ENCODE data around the gene ZNRF1.

GRCh38 chr16:75093598-75094540, 95.0 kb downstream of the ZNRF1 start:
- no peak for TF ChIP-seq EZH2 (IDR thresholded peaks at IDR 0.05)
- no peak for TF ChIP-seq POLR2AphosphoS5 (IDR thresholded peaks at IDR 0.05; ENCODE audit: borderline replicate concordance, low read depth, low read length)
- TF ChIP-seq FOXP2 (optimal IDR thresholded peaks at IDR 0.05; ENCODE audit: control extremely low read depth, extremely low read length, insufficient read depth): no peak
